ENCODE measurements around the gene LRPAP1.

- no peak for TF ChIP-seq CTCF (IDR thresholded peaks at IDR 0.05)
- TF ChIP-seq EZH2 (IDR thresholded peaks at IDR 0.05; ENCODE audit: borderline replicate concordance, insufficient read depth, low read depth, low read length, poor library complexity, severe bottlenecking) = no peak
These were observed 60.3 kb downstream of the LRPAP1 start for GRCh38 chr4:3471886-3472285.
